ENCODE measurements around the gene HSF2. TPM values are rescaled to one million over a fixed set of nuclear protein-coding genes. Genes with fewer than 3 reads are reported as not detected.

Gene HSF2
- total and polyA plus RNA-seq, 2 of the 13 experiments (the other 11 are each of a cell fraction or from before 2014, with no cell fraction given), result 24.8 to 26.4 TPM

DNA sequence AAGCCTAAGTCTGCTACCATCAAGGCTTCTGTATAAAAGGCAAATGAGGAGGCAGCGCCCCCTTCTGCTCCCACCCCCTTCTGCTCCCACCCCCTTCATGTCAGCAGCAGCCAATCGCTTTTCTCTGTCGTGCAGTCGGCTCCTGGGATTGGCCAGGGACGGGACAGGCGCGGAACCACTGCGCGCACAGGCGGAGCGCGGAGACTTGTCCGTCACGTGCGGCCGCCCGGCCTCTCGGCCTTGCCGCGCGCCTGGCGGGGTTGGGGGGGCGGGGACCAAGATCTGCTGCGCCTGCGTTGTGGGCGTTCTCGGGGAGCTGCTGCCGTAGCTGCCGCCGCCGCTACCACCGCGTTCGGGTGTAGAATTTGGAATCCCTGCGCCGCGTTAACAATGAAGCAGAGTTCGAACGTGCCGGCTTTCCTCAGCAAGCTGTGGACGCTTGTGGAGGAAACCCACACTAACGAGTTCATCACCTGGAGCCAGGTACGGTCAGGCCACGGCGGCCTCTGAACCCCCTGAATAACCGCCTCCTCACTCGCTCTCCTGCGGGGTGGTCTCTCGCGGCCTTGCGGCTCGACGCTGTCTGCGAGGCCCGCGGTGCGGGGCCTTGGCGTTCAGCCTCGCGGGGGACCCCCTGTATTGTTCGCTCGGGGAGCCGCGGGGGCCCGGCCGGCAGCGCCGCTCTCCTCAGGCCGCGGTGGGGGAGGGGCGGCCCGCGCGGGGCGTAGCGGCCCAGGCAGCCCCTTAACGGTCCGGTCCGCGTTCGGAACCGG is at the start of gene HSF2 (continued):
- TF ChIP-seq, protein P1, sequence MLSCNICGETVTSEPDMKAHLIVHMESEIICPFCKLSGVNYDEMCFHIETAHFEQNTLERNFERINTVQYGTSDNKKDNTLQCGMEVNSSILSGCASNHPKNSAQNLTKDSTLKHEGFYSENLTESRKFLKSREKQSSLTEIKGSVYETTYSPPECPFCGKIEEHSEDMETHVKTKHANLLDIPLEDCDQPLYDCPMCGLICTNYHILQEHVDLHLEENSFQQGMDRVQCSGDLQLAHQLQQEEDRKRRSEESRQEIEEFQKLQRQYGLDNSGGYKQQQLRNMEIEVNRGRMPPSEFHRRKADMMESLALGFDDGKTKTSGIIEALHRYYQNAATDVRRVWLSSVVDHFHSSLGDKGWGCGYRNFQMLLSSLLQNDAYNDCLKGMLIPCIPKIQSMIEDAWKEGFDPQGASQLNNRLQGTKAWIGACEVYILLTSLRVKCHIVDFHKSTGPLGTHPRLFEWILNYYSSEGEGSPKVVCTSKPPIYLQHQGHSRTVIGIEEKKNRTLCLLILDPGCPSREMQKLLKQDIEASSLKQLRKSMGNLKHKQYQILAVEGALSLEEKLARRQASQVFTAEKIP (CRISPR knock-in tag; IDR thresholded peaks at IDR 0.05; ENCODE audit: borderline replicate concordance), result no peak
- no peak for TF ChIP-seq ZNF337 (CRISPR knock-in tag; IDR thresholded peaks at IDR 0.05; ENCODE audit: borderline replicate concordance, low read depth)
- no peak for TF ChIP-seq LCORL (IDR thresholded peaks at IDR 0.05)
- TF ChIP-seq LCORL (CRISPR knock-in tag; IDR thresholded peaks at IDR 0.05), result peak; percentile 77
- TF ChIP-seq, protein P2, sequence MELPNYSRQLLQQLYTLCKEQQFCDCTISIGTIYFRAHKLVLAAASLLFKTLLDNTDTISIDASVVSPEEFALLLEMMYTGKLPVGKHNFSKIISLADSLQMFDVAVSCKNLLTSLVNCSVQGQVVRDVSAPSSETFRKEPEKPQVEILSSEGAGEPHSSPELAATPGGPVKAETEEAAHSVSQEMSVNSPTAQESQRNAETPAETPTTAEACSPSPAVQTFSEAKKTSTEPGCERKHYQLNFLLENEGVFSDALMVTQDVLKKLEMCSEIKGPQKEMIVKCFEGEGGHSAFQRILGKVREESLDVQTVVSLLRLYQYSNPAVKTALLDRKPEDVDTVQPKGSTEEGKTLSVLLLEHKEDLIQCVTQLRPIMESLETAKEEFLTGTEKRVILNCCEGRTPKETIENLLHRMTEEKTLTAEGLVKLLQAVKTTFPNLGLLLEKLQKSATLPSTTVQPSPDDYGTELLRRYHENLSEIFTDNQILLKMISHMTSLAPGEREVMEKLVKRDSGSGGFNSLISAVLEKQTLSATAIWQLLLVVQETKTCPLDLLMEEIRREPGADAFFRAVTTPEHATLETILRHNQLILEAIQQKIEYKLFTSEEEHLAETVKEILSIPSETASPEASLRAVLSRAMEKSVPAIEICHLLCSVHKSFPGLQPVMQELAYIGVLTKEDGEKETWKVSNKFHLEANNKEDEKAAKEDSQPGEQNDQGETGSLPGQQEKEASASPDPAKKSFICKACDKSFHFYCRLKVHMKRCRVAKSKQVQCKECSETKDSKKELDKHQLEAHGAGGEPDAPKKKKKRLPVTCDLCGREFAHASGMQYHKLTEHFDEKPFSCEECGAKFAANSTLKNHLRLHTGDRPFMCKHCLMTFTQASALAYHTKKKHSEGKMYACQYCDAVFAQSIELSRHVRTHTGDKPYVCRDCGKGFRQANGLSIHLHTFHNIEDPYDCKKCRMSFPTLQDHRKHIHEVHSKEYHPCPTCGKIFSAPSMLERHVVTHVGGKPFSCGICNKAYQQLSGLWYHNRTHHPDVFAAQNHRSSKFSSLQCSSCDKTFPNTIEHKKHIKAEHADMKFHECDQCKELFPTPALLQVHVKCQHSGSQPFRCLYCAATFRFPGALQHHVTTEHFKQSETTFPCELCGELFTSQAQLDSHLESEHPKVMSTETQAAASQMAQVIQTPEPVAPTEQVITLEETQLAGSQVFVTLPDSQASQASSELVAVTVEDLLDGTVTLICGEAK (IDR thresholded peaks at IDR 0.05), result no peak
- TF ChIP-seq, protein P2 (CRISPR knock-in tag; IDR thresholded peaks at IDR 0.05), result peak; percentile 86; the same call in 1 of the 2 replicates
- no peak for TF ChIP-seq ZNF878 (CRISPR knock-in tag; IDR thresholded peaks at IDR 0.05)
- TF ChIP-seq, protein P3, sequence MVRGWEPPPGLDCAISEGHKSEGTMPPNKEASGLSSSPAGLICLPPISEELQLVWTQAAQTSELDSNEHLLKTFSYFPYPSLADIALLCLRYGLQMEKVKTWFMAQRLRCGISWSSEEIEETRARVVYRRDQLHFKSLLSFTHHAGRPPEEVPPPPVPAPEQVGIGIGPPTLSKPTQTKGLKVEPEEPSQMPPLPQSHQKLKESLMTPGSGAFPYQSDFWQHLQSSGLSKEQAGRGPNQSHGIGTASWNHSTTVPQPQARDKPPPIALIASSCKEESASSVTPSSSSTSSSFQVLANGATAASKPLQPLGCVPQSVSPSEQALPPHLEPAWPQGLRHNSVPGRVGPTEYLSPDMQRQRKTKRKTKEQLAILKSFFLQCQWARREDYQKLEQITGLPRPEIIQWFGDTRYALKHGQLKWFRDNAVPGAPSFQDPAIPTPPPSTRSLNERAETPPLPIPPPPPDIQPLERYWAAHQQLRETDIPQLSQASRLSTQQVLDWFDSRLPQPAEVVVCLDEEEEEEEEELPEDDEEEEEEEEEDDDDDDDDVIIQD (CRISPR knock-in tag; IDR thresholded peaks at IDR 0.05; ENCODE audit: low read depth), result peak; percentile 89
- TF ChIP-seq, protein P4, sequence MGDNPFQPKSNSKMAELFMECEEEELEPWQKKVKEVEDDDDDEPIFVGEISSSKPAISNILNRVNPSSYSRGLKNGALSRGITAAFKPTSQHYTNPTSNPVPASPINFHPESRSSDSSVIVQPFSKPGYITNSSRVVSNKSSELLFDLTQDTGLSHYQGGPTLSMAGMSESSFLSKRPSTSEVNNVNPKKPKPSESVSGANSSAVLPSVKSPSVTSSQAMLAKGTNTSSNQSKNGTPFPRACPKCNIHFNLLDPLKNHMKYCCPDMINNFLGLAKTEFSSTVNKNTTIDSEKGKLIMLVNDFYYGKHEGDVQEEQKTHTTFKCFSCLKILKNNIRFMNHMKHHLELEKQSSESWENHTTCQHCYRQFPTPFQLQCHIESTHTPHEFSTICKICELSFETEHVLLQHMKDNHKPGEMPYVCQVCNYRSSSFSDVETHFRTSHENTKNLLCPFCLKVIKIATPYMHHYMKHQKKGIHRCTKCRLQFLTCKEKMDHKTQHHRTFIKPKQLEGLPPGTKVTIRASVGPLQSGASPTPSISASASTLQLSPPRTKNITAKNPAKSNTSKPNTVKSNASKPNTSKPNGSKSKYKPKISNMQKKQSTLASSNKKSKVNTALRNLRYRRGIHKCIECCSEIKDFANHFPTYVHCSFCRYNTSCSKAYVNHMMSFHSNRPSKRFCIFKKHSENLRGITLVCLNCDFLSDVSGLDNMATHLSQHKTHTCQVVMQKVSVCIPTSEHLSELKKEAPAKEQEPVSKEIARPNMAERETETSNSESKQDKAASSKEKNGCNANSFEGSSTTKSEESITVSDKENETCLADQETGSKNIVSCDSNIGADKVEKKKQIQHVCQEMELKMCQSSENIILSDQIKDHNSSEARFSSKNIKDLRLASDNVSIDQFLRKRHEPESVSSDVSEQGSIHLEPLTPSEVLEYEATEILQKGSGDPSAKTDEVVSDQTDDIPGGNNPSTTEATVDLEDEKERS (CRISPR knock-in tag; IDR thresholded peaks at IDR 0.05), result peak; percentile 76; the same call in 1 of the 2 replicates
- TF ChIP-seq ZNF83 (CRISPR knock-in tag; IDR thresholded peaks at IDR 0.05; ENCODE audit: borderline replicate concordance), result peak; percentile 82; the same call in 1 of the 2 replicates
- TF ChIP-seq ZFY (CRISPR knock-in tag; IDR thresholded peaks at IDR 0.05), result peak; percentile 98
- peak; percentile 96 for TF ChIP-seq MAX (IDR thresholded peaks at IDR 0.05)
- peak; percentile 79; the same call in 1 of the 2 replicates for TF ChIP-seq TOPORS (CRISPR knock-in tag; IDR thresholded peaks at IDR 0.05)
